Suppressor macrophage treated with lipopolysaccharide for 4 hours (primary cell): ENCODE data around the gene WDR27.

Source experiments
- DNase-seq: peaks from one replicate; pipeline ENCODE4 v3.0.0-alpha.2; 2020

Gene WDR27

DNA sequence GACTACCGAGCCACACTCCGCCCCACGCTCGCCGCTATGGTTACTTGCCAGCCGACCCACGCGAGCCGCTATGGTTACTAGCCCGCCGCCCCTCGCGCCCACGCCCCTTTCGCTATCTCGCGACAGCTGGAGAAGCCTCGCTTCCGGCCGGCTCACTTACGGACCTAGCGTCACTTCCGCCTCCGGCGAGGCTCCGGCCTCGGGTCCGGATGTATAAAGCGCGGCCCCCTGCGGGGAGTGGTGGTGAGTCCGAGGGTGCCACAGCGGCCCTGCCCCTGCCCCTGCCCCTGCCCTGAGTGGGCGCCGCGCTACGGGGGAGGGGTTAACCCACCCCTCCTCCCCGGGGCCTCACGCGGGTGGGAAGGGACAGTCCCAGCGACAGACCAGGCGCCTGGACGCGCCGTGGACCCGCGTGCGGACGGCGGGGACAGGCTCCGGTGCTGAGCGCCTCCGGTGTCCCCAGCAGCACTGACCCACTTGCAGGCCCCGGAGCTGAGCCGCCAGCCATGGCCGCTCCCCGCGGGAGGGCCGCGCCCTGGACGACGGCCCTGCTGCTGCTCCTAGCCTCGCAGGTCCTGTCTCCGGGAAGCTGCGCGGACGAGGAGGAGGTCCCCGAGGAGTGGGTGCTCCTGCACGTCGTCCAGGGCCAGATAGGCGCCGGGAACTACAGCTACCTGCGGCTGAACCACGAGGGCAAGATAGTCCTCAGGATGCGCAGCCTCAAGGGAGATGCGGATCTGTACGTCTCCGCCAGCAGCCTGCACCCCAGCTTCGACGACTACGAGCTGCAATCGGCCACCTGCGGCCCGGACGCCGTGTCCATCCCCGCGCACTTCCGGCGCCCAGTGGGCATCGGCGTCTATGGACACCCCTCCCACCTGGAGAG lies at the start of gene WDR27, which contains the start of gene C6orf120:
TSS of gene WDR27 (minus strand) at position 76 of the 886 bp plus-strand sequence. CDS start 13,024 bp downstream, outside the sequence.
TSS of gene C6orf120 (plus strand) at position 173 of the 886 bp plus-strand sequence. CDS start at position 507, 334 bp downstream.
- peak; percentile 100 for DNase-seq

DNA sequence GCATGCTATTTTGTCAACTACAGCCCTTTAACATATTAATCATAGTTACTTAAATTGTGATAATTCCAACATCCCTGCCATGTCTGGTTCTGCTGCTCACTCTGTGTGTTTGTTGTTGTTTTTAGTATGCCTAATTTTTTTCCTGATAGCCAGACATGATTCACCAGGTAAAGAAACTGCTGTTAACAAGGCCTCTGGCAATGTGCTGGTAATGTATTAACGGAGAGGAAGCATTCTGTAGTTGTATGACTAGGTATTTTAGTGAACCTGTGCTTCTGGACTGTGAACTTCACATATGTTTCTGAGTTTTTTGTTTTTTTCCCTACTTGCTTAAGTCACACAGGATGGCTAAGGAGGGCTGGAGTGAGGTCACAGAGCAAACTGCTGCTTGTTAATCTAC lies 44.7 kb upstream of the WDR27 start:
- no peak for DNase-seq

- DNase-seq, result no peak
These were observed 43.6 kb upstream of the WDR27 start for GRCh38 chr6:169745405-169745804.

DNA sequence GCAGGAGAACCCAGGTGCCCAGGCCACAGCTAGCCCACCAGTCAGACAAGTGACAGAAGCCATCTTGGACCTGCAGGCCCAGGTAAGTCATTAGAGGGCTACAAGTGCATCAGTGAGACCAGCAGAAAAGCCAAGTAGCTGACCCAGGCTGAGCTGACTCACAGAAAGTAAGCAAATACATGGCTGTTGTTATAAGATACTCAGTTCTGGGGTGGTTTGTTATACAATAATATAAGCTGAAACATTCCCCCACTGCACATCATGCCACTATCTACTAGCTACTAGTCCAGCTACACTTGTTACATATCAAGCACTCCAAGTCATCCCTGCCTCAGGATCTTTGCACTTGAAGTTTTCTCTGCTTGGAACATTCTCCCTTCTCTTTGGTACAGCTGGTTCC lies 39.5 kb upstream of the WDR27 start:
- DNase-seq, result no peak

DNA sequence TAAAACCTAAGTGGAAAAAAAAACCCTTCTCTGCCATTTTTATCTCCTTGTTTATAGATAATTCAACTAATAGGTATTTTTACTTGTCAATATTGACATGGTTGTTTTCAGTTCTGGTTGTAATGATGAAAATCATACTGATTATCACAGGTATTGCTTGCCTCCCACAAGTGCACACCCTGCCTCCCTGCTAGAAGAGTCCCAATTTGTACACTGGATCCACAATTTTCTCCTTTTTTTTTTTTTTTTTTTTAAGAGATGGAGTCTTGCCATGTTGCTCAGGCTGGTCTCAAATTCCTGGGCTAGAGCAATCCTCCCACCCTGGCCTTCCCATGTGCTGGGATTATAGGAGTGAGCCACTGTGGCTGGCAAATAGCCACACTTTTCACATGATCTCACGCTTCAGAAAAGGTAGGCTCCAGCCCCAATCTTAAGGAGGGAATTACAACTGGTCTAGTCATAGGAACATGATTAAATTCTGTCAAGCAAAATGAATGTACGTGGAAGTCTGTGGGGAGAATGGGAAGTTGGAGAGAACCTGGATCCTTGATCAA lies 37.2 kb upstream of the WDR27 start:
- DNase-seq, result no peak

- DNase-seq, result no peak
These were observed 36.6 kb upstream of the WDR27 start for GRCh38 chr6:169738204-169738975.

- no peak for DNase-seq
These were observed 28.1 kb upstream of the WDR27 start for GRCh38 chr6:169729961-169730360.

GRCh38 chr6:169726963-169727362 lies 25.1 kb upstream of the WDR27 start:
- DNase-seq, result no peak

- DNase-seq, result no peak
These were observed 24.2 kb upstream of the WDR27 start for GRCh38 chr6:169726049-169726400.

DNA sequence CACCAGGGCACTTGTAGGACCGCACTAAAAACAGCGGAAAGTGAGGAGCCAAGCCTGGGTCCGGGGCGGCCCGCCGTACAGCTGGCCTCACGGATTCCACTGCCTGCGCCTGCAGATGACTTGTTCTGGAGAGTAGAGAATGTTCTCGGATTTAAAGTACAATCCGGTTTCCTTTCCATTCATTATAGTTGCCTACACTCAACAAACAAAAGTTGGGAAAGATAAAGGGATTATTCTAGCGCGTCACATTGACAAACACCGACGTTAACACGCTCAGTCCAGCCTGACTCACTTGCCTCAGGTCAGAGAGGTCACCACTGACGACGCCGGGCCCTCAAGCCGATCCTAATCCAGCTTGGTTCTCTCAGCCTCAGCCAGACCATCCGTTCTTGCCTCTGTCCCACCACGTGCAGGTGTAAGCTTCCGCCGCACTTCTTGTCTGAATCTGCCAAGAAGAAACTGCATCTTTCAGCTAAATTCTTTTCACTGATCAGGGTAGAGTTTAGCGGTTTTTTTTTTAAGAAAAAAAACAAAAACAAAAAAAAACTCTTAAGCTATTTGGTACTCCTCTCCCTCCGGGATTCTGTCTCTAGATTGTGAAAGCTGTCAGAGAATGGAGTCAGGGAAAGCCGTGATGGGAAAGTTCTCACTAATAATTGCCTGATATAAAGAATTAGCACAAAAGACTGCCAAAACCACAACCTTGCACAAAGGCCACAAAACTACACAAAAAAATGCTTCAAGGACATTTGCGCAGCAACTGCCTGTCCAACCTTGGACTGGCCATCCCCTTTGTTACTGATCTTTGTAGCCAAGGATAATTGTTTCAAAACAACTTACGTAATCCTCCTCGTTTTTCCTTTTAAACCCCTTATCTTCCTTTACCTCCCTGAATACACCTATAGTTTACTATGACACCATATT lies 23.6 kb upstream of the WDR27 start:
- DNase-seq, result peak; percentile 65

GRCh38 chr6:169724494-169725124 lies 22.8 kb upstream of the WDR27 start, which contains the start of gene PHF10:
Gene PHF10 (minus strand): TSS chr6:169724500. CDS start chr6:169723931, 569 bp downstream.
- DNase-seq, result peak; percentile 37

- DNase-seq, result peak; percentile 49
These were observed 22.2 kb upstream of the WDR27 start for GRCh38 chr6:169723991-169724493.

- DNase-seq, result peak; percentile 53
These were observed 21.5 kb upstream of the WDR27 start for GRCh38 chr6:169723200-169723909.

- DNase-seq, result peak; percentile 68
These were observed 20.8 kb upstream of the WDR27 start for GRCh38 chr6:169722362-169723199.

DNA sequence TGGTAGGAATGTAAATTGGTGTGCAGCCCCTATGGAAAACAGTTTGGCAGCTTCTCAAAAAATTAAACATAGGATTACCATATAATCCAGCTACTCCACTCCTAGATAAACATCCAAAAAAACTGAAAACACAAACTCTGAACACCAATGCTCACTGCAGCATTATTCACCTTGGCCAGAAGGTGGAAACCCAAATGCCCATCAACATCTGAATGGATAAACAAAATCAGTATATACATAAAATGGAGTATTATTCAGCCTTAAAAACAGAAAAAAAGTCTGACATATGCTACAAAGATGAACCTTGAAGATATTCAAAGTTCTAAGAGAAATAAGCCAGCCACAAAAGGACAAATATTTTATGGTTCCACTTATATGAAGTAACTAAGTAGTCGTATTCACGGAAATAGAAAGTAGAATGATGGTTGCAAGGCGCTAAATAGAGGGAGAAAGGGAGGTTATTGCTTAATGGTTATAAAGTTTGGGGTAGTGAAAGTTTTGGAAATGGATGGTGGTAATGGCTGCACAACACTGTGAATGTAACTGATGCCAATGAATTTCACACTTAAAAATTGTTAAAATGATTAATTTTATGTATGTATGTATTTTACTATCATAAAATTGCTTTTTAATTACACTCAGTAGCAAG lies 18.5 kb upstream of the WDR27 start:
- DNase-seq, result peak; percentile 36

DNA sequence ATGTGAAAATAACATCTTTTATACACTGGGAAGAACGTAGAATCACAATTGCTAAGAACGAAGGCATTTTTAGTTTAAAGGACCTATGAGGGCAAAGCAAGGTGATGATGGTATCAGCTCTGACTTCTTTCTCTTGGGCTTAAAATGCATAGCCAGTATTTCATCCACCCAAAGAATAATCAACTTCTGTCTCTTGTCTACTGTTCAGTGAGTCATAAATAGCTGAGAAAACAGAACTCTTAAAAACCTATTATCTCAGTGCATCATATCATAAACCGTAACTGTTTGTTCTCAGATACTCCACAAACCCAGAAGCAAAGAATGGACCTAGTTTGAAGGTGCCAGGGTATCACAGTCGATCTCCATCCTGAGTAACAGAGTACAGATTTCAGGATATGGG lies 17.3 kb upstream of the WDR27 start:
- no peak for DNase-seq

DNA sequence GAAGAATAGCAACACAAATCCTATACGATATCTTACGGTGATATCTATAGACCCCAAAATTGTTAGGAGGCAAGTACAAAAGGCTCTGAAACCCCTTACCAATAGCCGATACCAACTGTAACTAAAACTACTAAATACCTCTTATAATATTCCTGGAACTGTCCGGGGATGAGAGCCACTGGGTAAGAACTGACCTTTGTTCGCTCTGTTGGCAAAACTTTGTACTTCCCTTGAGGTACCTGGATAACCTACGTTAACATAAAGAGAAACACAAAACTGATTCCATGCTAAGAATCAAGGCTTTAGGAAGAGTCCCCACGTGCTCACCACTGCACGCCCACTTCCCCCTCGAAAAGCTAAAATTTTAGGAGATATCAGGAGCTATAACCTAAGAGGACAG lies 12.8 kb upstream of the WDR27 start:
- no peak for DNase-seq

- no peak for DNase-seq
These were observed 12.3 kb upstream of the WDR27 start for GRCh38 chr6:169714178-169714577.

GRCh38 chr6:169710009-169710408 lies 8.2 kb upstream of the WDR27 start:
- no peak for DNase-seq
